ENCODE measurements around the gene MYCT1. TPM values are rescaled to one million over a fixed set of nuclear protein-coding genes. Genes with fewer than 3 reads are reported as not detected.

Gene MYCT1
- total and polyA plus RNA-seq, 3 experiments from 2014 or later = not detected

DNA sequence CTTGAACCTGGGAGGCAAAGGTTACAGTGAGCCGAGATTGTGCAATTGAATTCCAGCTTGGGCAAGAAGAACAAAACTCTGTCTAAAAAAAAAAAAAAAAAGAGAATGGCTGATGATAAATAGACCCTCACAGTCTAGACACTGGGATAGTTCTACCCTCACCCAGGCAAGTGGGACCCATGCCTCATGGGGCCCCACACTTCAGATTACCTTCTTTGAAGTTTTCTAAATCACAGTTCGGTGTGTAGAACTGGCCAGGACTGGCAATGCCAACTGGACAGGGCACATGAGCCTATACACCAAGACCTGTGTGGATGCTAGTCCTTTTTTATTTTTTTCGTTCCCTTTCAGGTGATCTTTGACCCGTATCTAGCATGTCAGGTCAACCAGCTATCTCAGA lies 28.6 kb downstream of the MYCT1 start:
- CTCF ChIA-PET = no interaction called here
- H3K9me3 ChIP-seq (ENCODE audit: low read length) = no peaks in the 10 kb centered on the region
- no peak overlapping the region for H3K27ac Mint-ChIP-seq

DNA sequence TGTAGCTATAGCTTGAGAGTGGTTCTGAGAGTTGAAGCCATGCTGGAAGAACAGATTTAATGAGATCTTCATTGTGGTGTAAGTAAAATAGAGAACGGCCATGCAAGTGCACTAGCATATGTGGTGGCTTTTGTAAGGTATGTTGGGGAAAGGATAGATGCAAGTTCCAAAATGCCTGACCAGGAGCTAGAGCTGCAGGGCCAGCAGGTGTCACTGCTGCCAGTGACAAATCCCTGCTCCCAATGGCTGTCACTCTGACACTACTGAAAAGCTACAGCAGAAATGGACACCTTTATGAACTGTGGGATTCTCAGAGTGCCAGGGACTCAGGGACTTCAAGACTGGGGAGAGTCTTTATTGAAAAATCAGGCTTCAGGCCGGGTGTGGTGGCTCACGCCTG lies 29.8 kb downstream of the MYCT1 start:
- POLR2A ChIA-PET = no interaction called here
- H3K36me3 Mint-ChIP-seq = no peaks in the 10 kb centered on the region
- no peak overlapping the region for H3K27ac Mint-ChIP-seq
- no peak for DNase-seq
- H3K9me3 ChIP-seq (ENCODE audit: low read length) = no peaks in the 10 kb centered on the region
- no peak overlapping the region for H3K27ac ChIP-seq (ENCODE audit: low read depth, low read length)
- no peaks in the 10 kb centered on the region for H3K36me3 ChIP-seq (ENCODE audit: insufficient read depth, low read length)
- no peaks in the 10 kb centered on the region for H3K27me3 ChIP-seq (ENCODE audit: insufficient read depth, low read length, poor library complexity, severe bottlenecking)
- no peak overlapping the region for H3K4me3 ChIP-seq (ENCODE audit: low read length)
- H3K4me3 Mint-ChIP-seq = no peak overlapping the region
- H3K4me1 ChIP-seq (ENCODE audit: insufficient read depth, low read length) = no peaks in the 10 kb centered on the region
- CTCF ChIA-PET = no interaction called here
- no peaks in the 10 kb centered on the region for H3K4me1 Mint-ChIP-seq
- H3K9me3 Mint-ChIP-seq = no peaks in the 10 kb centered on the region
- peaks cover 0 to 12% of the 10 kb centered on the region in 2 donors for H3K27me3 Mint-ChIP-seq

More for the DNA sequence above, 28.6 kb downstream of the MYCT1 start:
- Mint-ChIP-seq H3K27me3 (peaks cover 0 to 12% of the 10 kb centered on the region in 2 donors), H3K36me3 (no peaks in the 10 kb centered on the region), H3K4me3 (no peak overlapping the region), H3K9me3 (no peaks in the 10 kb centered on the region), H3K4me1 (no peaks in the 10 kb centered on the region)
- Histone ChIP-seq H3K27ac (ENCODE audit: low read depth, low read length) (no peak overlapping the region), H3K4me1 (ENCODE audit: insufficient read depth, low read length) (no peaks in the 10 kb centered on the region), H3K4me3 (ENCODE audit: low read length) (no peak overlapping the region), H3K27me3 (ENCODE audit: insufficient read depth, low read length, poor library complexity, severe bottlenecking) (no peaks in the 10 kb centered on the region), H3K36me3 (ENCODE audit: insufficient read depth, low read length) (no peaks in the 10 kb centered on the region)
- POLR2A ChIA-PET = no interaction called here
- DNase-seq = no peak

DNA sequence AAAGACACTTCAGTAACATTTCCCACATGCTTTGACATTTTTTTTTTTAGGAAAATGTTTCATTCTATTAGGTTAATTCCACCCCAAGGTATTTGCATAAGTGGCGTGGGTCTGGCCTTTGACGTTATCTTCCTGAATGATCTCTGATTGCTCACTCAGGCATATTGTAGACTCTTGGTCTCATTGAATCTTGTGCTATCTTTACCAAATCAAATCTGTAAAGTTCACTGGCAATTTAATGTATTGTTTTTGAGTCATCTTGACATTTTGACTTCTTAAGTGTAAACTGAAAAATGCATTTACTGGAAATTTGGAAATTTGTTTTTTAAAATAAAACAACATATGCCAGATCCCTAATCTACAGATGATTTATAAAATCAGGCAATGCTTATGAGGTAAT lies 36.9 kb downstream of the MYCT1 start:
- CTCF ChIA-PET = no interaction called here

DNA sequence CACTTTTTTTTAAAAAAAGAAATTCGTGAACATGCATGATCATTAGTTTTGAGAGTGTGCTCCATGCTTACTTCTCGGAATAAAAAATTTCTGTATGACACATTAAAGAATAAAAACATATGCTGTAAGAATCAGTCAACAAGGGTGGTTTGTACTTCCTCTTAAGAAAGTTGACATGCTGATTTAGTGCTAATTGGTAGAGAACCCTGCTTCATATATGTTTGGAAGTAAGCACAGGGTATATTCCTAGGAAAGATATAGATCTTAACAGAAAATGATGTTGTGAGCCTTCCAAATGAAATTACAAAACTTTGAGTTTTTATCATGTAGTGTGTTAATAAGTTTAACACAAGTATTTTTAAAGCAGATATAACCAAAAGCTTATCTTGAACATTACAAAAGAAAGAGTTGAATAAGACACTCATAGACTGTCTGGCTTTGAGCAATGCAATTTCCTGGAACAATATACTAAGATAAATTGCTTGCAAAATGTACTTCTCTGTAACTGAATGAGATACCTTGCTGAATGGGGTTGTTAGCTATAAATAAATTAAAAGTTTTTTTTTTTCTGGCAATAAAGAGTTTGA lies 39.1 kb downstream of the MYCT1 start:
- H3K27me3 Mint-ChIP-seq = peaks cover 0 to 6% of the 10 kb centered on the region in 2 donors
- H3K9me3 Mint-ChIP-seq = peaks cover 0 to 2% (median 0%) of the 10 kb centered on the region in 5 donors
- Histone ChIP-seq H3K9me3 (ENCODE audit: low read length) (no peaks in the 10 kb centered on the region), H3K27ac (ENCODE audit: low read depth, low read length) (no peak overlapping the region), H3K27me3 (ENCODE audit: insufficient read depth, low read length, poor library complexity, severe bottlenecking) (no peaks in the 10 kb centered on the region), H3K36me3 (ENCODE audit: insufficient read depth, low read length) (no peaks in the 10 kb centered on the region), H3K4me1 (ENCODE audit: insufficient read depth, low read length) (no peaks in the 10 kb centered on the region), H3K4me3 (ENCODE audit: low read length) (no peak overlapping the region)
- no peak overlapping the region for H3K27ac Mint-ChIP-seq
- H3K4me1 Mint-ChIP-seq = no peaks in the 10 kb centered on the region
- no peak for DNase-seq
- H3K36me3 Mint-ChIP-seq = no peaks in the 10 kb centered on the region
- no peak overlapping the region for H3K4me3 Mint-ChIP-seq
- POLR2A ChIA-PET = no interaction called here
- CTCF ChIA-PET = no interaction called here

More for the DNA sequence above, 36.9 kb downstream of the MYCT1 start:
- Mint-ChIP-seq H3K27me3 (peaks cover 0 to 6% of the 10 kb centered on the region in 2 donors), H3K9me3 (peaks cover 0 to 2% (median 0%) of the 10 kb centered on the region in 5 donors), H3K4me1 (no peaks in the 10 kb centered on the region), H3K36me3 (no peaks in the 10 kb centered on the region), H3K27ac (no peak overlapping the region), H3K4me3 (no peak overlapping the region)
- Histone ChIP-seq H3K4me1 (ENCODE audit: insufficient read depth, low read length) (no peaks in the 10 kb centered on the region), H3K27ac (ENCODE audit: low read depth, low read length) (no peak overlapping the region), H3K4me3 (ENCODE audit: low read length) (no peak overlapping the region), H3K9me3 (ENCODE audit: low read length) (no peaks in the 10 kb centered on the region), H3K36me3 (ENCODE audit: insufficient read depth, low read length) (no peaks in the 10 kb centered on the region), H3K27me3 (ENCODE audit: insufficient read depth, low read length, poor library complexity, severe bottlenecking) (no peaks in the 10 kb centered on the region)
- DNase-seq = no peak
- POLR2A ChIA-PET = no interaction called here

DNA sequence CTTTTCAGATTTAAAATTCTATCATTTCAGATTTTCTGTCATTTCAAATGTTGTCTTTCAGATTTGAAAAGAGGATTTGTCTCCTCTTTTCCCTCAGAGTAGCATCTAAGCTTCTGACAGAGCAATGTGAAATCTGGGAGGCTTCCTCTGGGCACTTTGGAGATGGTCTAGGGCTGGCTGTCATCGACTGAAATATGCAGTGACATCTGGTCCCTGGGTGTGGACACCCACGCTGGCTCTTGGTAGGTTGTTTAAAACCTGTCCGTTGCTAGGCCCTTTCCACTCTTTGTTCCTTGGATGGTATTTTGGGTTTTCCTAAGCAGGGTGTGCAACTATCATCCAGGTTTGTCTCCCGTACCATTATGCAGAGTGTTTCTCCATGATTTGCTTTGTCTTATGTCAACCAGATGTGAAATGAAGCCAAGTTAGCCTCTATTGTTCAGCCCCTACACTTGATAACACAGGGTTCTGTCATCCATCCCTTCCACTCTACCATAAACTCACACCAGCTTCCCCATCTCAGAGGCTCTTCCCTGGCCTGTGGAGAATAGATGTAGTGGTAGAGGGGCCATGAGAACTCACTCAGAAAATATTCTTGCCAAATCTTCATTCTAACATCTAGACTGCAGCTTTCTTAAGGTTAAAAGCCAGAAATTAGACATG lies 47.9 kb downstream of the MYCT1 start:
- Mint-ChIP-seq H3K4me3 (no peak overlapping the region), H3K27me3 (peaks cover 0 to 11% of the 10 kb centered on the region in 2 donors), H3K27ac (no peak overlapping the region), H3K4me1 (no peaks in the 10 kb centered on the region), H3K9me3 (no peaks in the 10 kb centered on the region), H3K36me3 (no peaks in the 10 kb centered on the region)
- Histone ChIP-seq H3K4me3 (ENCODE audit: low read length) (no peak overlapping the region), H3K27me3 (ENCODE audit: insufficient read depth, low read length, poor library complexity, severe bottlenecking) (no peaks in the 10 kb centered on the region), H3K4me1 (ENCODE audit: insufficient read depth, low read length) (no peaks in the 10 kb centered on the region), H3K36me3 (ENCODE audit: insufficient read depth, low read length) (no peaks in the 10 kb centered on the region), H3K27ac (ENCODE audit: low read depth, low read length) (no peak overlapping the region), H3K9me3 (ENCODE audit: low read length) (no peaks in the 10 kb centered on the region)
- no peak for DNase-seq
- ChIA-PET POLR2A (no interaction called here), CTCF (no interaction called here)

DNA sequence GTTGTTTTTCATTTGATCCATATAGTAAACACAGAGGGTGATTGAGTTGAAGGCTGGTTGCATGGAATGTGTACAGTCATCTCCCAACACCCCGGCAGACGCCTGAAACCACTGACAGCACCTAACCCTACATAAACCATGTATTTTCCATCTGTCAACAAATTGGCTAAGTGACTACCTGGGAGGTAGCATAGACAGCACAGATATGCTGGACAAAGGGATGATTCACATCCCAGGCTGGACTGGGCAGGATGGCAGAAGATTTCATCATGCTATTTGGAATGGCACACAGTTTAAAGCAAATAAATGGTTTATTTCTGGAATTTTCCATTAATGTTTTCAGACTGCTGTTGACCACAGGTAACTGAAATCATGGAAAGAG lies 48.5 kb downstream of the MYCT1 start:
- Histone ChIP-seq H3K4me1 (ENCODE audit: insufficient read depth, low read length) (no peaks in the 10 kb centered on the region), H3K9me3 (ENCODE audit: low read length) (no peaks in the 10 kb centered on the region), H3K27ac (ENCODE audit: low read depth, low read length) (no peak overlapping the region), H3K4me3 (ENCODE audit: low read length) (no peak overlapping the region), H3K36me3 (ENCODE audit: insufficient read depth, low read length) (no peaks in the 10 kb centered on the region), H3K27me3 (ENCODE audit: insufficient read depth, low read length, poor library complexity, severe bottlenecking) (no peaks in the 10 kb centered on the region)
- Mint-ChIP-seq H3K9me3 (no peaks in the 10 kb centered on the region), H3K4me3 (no peak overlapping the region), H3K36me3 (no peaks in the 10 kb centered on the region), H3K27me3 (peaks cover 0 to 11% of the 10 kb centered on the region in 2 donors), H3K4me1 (no peaks in the 10 kb centered on the region), H3K27ac (no peak overlapping the region)
- POLR2A ChIA-PET = no interaction called here
- DNase-seq = no peak
- CTCF ChIA-PET = no interaction called here

DNA sequence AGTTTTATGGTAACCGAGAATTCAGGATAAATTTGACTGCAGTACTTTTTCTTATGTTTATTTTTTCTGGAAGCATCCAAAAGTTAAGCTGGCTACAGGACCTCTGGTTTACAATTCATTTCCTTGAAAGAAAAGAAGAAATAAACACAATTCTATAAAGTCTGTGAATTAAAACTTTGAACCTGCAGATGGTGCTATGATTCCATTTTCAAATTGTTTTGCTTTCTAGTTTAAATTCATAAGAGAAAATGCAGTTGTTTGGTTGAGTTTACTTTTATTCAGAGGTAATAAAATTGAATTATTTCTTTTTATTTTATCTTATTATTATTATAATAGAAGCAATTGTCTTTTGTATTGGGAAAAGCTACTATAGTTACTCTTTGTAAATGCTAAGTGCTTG lies 51.1 kb downstream of the MYCT1 start:
- H3K4me1 ChIP-seq (ENCODE audit: insufficient read depth, low read length) = no peaks in the 10 kb centered on the region
- H3K9me3 Mint-ChIP-seq = no peaks in the 10 kb centered on the region
- H3K27ac ChIP-seq (ENCODE audit: low read depth, low read length) = no peak overlapping the region
- H3K27ac Mint-ChIP-seq = no peak overlapping the region
- no peaks in the 10 kb centered on the region for H3K36me3 Mint-ChIP-seq
- CTCF ChIA-PET = no interaction called here
- H3K4me3 ChIP-seq (ENCODE audit: low read length) = no peak overlapping the region
- no peaks in the 10 kb centered on the region for H3K9me3 ChIP-seq (ENCODE audit: low read length)
- no peaks in the 10 kb centered on the region for H3K36me3 ChIP-seq (ENCODE audit: insufficient read depth, low read length)
- POLR2A ChIA-PET = no interaction called here
- no peaks in the 10 kb centered on the region for H3K27me3 ChIP-seq (ENCODE audit: insufficient read depth, low read length, poor library complexity, severe bottlenecking)
- peaks cover 0 to 17% of the 10 kb centered on the region in 2 donors for H3K27me3 Mint-ChIP-seq
- DNase-seq = no peak
- H3K4me1 Mint-ChIP-seq = no peaks in the 10 kb centered on the region
- no peak overlapping the region for H3K4me3 Mint-ChIP-seq

DNA sequence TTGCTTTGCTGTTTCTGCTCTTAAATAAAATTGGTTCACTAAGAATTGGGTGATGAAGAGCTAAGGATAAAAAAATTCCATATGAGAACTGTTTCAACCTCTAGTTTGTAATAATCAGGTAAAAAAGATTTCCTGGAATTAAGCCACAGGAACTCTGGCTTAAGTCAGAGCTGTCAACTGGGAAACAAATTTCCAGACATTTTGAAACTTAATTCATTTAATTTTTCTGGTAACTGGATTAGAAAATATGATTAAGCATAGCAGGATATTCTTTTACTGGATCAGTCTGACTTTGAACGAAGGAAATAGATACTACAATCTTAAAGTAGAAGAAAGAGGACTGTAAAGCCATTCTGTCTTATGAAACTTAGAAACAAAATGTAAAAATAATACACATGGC lies 51.6 kb downstream of the MYCT1 start:
- no peak overlapping the region for H3K27ac Mint-ChIP-seq

More for the DNA sequence above, 51.6 kb downstream of the MYCT1 start:
- no peaks in the 10 kb centered on the region for H3K9me3 ChIP-seq (ENCODE audit: low read length)
- H3K27me3 Mint-ChIP-seq = peaks cover 0 to 13% of the 10 kb centered on the region in 2 donors
- no peaks in the 10 kb centered on the region for H3K36me3 Mint-ChIP-seq
- ChIA-PET CTCF (no interaction called here), POLR2A (no interaction called here)
- no peak for DNase-seq
- no peaks in the 10 kb centered on the region for H3K4me1 Mint-ChIP-seq
- H3K4me3 Mint-ChIP-seq = no peak overlapping the region
- H3K27me3 ChIP-seq (ENCODE audit: insufficient read depth, low read length, poor library complexity, severe bottlenecking) = no peaks in the 10 kb centered on the region
- H3K36me3 ChIP-seq (ENCODE audit: insufficient read depth, low read length) = no peaks in the 10 kb centered on the region
- no peak overlapping the region for H3K27ac ChIP-seq (ENCODE audit: low read depth, low read length)
- no peaks in the 10 kb centered on the region for H3K9me3 Mint-ChIP-seq
- no peaks in the 10 kb centered on the region for H3K4me1 ChIP-seq (ENCODE audit: insufficient read depth, low read length)
- no peak overlapping the region for H3K4me3 ChIP-seq (ENCODE audit: low read length)
